Measurements from ENCODE around the gene TAF11L2. TPM values are rescaled to one million over a fixed set of nuclear protein-coding genes. Genes with fewer than 3 reads are reported as not detected.
"Not testable (repeated sequence)": the region's sequence is repeated elsewhere in the genome, so short reads cannot be mapped to it uniquely, and the experiment has no call there.

Gene TAF11L2
- total and polyA plus RNA-seq, 2 of the 4 experiments (the other 2 are of a cell fraction) = not detected

DNA sequence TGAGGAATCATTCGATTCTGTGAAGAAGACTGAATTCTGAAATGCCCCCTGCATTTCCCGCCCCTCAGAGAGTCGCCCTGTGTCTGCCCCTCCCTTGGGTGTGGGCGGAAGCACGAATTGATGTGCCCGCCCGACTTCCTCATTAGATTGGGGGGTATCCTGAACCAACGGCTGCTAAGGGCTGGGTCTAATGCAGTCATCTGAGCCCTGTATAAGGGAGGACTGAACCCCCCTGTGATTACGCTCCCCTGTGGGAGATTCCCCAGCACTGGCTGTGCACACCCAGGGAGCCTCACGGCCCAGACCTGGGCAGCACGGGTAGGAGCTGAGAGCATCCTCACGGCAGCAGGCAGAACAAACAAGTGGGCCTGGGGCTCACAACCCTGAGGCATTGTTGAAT lies 19.5 kb downstream of the TAF11L2 start:
- H2BK120ac ChIP-seq (ENCODE audit: low read depth, low read length); H3K14ac ChIP-seq (replicated peaks; ENCODE audit: low read depth, low read length); BruUV-seq (replicated peaks); POLR2A ChIA-PET (ENCODE audit: unreplicated experiment); dilution Hi-C loops (cut with HindIII; ENCODE audit: low sequenced_read_pairs, unreplicated experiment); H4K91ac ChIP-seq (ENCODE audit: insufficient read depth, low read depth, low read length); H3K9me1 ChIP-seq (ENCODE audit: insufficient read depth, low read length); DNase-seq; H4K5ac ChIP-seq (ENCODE audit: low read depth, low read length); H2BK20ac ChIP-seq (ENCODE audit: low read depth, low read length); H3K56ac ChIP-seq (ENCODE audit: extremely low read depth, insufficient read depth, low read length); H2BK5ac ChIP-seq (ENCODE audit: low read depth, low read length, poor library complexity, severe bottlenecking); H3K4me2 ChIP-seq (ENCODE audit: low read depth, low read length); H3K18ac ChIP-seq (ENCODE audit: low read depth, low read length); H3K79me1 ChIP-seq (ENCODE audit: low read depth in 1 of 2, low read length in 2 of 2); H3K23ac ChIP-seq (ENCODE audit: low read depth, low read length); intact Hi-C loops (cut with micrococcal nuclease); H3K4me3 ChIP-seq (ENCODE audit: insufficient read depth, low read depth, low read length); H2AK5ac ChIP-seq (ENCODE audit: low read depth, low read length); H2BK15ac ChIP-seq (ENCODE audit: low read depth, low read length); H2AK9ac ChIP-seq (replicated peaks; ENCODE audit: low read depth, low read length, poor library complexity); in situ Hi-C loops (cut with MboI; ENCODE audit: low sequenced_read_pairs); H2AFZ ChIP-seq (replicated peaks; ENCODE audit: low read length, poor library complexity); ATAC-seq (ENCODE audit: low read depth); H3K4me1 ChIP-seq (ENCODE audit: control insufficient read depth, insufficient read depth, low read length); CTCF ChIA-PET; H3K9ac ChIP-seq (ENCODE audit: low read depth, low read length); H3K9me3 ChIP-seq (ENCODE audit: control insufficient read depth, insufficient read depth, low read length); H3K36me3 ChIP-seq (ENCODE audit: control insufficient read depth, insufficient read depth, low read length); H3K27me3 ChIP-seq (ENCODE audit: control insufficient read depth, insufficient read depth, low read length); H4K20me1 ChIP-seq (ENCODE audit: insufficient read depth, low read length); H3K27ac ChIP-seq (ENCODE audit: insufficient read depth, low read length); H3K4ac ChIP-seq (ENCODE audit: low read depth, low read length); H4K8ac ChIP-seq (ENCODE audit: low read depth in 2 of 2, low read length in 2 of 2): not testable (repeated sequence)
- no CpG with 5 or more reads among the region's 12 CpGs for WGBS, 2 experiments (ENCODE audit: extremely low coverage in 2 of 2, insufficient read length in 1 of 2)

DNA sequence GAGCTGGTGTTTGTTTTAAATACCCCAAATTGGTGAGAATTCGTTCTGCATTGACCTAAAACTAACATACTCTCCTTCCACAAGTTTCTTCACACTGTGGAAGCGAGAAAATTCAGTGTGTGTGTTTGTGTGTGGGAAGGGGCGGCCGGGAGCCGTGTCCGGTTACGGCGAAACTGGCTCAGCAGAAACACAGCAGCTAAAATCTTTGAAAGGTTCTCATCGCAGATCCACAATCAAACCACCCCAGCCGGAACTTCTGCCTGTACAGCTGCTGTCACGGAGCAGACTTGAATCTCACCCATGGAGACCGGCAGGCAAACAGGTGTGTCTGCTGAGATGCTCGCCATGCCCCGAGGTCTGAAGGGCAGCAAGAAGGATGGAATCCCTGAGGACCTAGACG lies 20.0 kb downstream of the TAF11L2 start, which contains the start of gene TAF11L3:
TAF11L3 (plus strand) TSS at position 301 of the 400 bp plus-strand sequence.
- H3K27me3 ChIP-seq (ENCODE audit: control insufficient read depth, insufficient read depth, low read length); H3K18ac ChIP-seq (ENCODE audit: low read depth, low read length); H4K5ac ChIP-seq (ENCODE audit: low read depth, low read length); H3K79me1 ChIP-seq (ENCODE audit: low read depth in 1 of 2, low read length in 2 of 2); CTCF ChIA-PET; H4K91ac ChIP-seq (ENCODE audit: insufficient read depth, low read depth, low read length); H3K4me2 ChIP-seq (ENCODE audit: low read depth, low read length); H3K4me1 ChIP-seq (ENCODE audit: control insufficient read depth, insufficient read depth, low read length); H2BK20ac ChIP-seq (ENCODE audit: low read depth, low read length); H3K56ac ChIP-seq (ENCODE audit: extremely low read depth, insufficient read depth, low read length); H3K14ac ChIP-seq (replicated peaks; ENCODE audit: low read depth, low read length); intact Hi-C loops (cut with micrococcal nuclease); DNase-seq; H3K23ac ChIP-seq (ENCODE audit: low read depth, low read length); ATAC-seq (ENCODE audit: low read depth); H3K27ac ChIP-seq (ENCODE audit: insufficient read depth, low read length); H3K9ac ChIP-seq (ENCODE audit: low read depth, low read length); H2BK5ac ChIP-seq (ENCODE audit: low read depth, low read length, poor library complexity, severe bottlenecking); POLR2A ChIA-PET (ENCODE audit: unreplicated experiment); H3K4me3 ChIP-seq (ENCODE audit: insufficient read depth, low read depth, low read length); H2AK9ac ChIP-seq (replicated peaks; ENCODE audit: low read depth, low read length, poor library complexity); H3K36me3 ChIP-seq (ENCODE audit: control insufficient read depth, insufficient read depth, low read length); H2AFZ ChIP-seq (replicated peaks; ENCODE audit: low read length, poor library complexity); H4K8ac ChIP-seq (ENCODE audit: low read depth in 2 of 2, low read length in 2 of 2); BruUV-seq (replicated peaks); H4K20me1 ChIP-seq (ENCODE audit: insufficient read depth, low read length); H3K9me3 ChIP-seq (ENCODE audit: control insufficient read depth, insufficient read depth, low read length); H3K4ac ChIP-seq (ENCODE audit: low read depth, low read length); H2BK15ac ChIP-seq (ENCODE audit: low read depth, low read length); in situ Hi-C loops (cut with MboI; ENCODE audit: low sequenced_read_pairs); H2AK5ac ChIP-seq (ENCODE audit: low read depth, low read length); H3K9me1 ChIP-seq (ENCODE audit: insufficient read depth, low read length); dilution Hi-C loops (cut with HindIII; ENCODE audit: low sequenced_read_pairs, unreplicated experiment); H2BK120ac ChIP-seq (ENCODE audit: low read depth, low read length): not testable (repeated sequence)
- no CpG with 5 or more reads among the region's 15 CpGs for WGBS, 2 experiments (ENCODE audit: extremely low coverage in 2 of 2, insufficient read length in 1 of 2)

All from IMR-90 (cell line).